Measurements from ENCODE around the gene CORIN. TPM values are rescaled to one million over a fixed set of nuclear protein-coding genes. Genes with fewer than 3 reads are reported as not detected.
"Not testable (repeated sequence)": the region's sequence is repeated elsewhere in the genome, so short reads cannot be mapped to it uniquely, and the experiment has no call there.

Gene CORIN
- total RNA-seq, 2 experiments from 2014 or later: 0.10 TPM; not detected in 1

DNA sequence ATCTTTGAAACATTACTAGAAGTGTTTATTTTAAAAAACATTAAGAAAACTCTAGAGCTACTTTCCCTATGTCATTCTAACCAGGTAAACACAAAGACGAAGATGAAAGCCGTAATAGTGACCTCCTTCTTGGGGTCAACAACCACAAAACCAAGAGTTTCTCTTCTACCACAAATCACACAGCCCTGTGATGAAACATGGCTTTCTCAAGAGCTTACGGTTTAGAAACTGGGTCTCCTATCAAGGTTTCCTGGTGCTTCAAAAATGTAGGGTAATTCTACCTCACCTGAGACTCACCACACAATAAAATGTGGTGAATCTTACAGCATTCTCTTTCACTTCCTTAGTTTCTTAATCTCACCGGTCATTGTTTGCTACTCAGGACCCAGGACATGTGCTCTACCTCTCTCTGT lies 50.9 kb downstream of the CORIN start:
- ChIA-PET CTCF (no interaction called here), POLR2A (no interaction called here)

DNA sequence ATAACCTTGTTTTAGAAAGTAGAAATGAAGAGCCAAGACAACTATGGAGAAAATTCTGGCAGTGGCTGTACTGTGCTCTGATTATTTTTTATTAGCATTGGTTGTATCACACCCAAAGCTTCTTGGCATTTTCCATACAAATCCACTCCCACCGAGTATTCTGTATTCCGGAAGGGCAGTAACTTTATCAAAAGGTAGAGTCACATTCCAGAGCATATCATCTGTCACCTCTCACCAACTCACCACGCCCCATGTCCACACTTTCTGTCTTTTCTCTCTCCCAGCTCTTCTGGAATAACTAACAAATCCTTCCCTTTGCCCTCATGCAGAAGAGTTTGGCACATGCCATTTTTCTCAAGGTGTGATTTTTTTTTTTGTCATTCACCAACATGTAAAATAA lies 52.7 kb downstream of the CORIN start:
- POLR2A ChIA-PET: no interaction called here
- CTCF ChIA-PET: no interaction called here

DNA sequence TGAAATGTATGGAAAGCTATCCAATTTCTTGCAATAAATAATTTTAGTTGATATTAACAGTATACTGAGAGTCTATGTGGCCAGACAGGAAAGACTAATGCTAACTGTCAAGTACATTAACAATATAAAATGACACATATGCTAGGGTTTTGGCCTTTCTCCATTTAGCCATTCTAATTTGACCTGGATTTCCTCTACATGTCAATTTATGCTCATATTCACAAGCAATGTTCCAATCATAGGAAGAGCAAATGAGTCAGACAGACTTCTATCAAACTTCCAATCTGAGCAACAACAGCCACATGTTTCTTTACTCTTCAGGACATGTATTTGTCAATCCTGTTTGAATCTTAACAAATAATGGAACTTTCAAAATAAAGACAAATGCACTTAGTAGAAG lies 53.6 kb downstream of the CORIN start:
- ChIA-PET POLR2A (no interaction called here), CTCF (no interaction called here)

GRCh38 chr4:47776353-47776752 lies 61.5 kb downstream of the CORIN start:
- POLR2A ChIA-PET: no interaction called here
- CTCF ChIA-PET: no interaction called here

GRCh38 chr4:47774079-47774478 lies 63.8 kb downstream of the CORIN start:
- ChIA-PET POLR2A (no interaction called here), CTCF (no interaction called here)

DNA sequence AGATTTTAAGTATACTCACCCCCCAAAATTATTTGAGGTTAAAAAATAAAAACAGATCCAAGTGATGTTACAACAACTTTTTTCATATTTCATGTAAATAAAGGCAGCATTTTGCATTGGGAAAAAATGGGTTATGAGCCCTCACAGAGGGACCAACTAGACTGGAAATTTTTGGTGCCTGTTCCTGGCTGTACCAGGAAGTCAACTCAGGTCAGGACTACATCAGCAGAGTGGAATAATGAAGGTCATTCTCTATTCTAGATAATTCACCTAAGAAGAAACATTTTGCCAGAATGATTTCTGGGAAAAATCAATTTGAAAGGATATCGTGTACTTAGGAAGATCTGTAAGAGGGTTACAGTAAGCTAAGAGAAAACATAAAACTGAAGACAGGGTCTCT lies 66.8 kb downstream of the CORIN start:
- ChIA-PET CTCF (no interaction called here), POLR2A (no interaction called here)

DNA sequence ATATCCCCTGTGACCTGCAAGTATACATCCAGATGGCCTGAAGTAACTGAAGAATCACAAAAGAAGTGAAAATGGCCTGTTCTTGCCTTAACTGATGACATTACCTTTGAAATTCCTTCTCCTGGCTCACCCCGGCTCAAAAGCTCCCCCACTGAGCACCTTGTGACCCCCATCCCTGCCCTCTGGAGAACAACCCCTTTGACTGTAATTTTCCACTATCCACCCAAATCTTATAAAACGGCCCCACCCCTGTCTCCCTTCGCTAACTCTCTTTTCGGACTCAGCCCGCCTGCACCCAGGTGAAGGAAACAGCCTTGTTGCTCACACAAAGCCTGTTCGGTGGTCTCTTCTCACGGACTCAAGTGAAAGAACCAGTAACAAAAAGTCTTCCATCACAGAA lies 69.9 kb downstream of the CORIN start:
- POLR2A ChIA-PET, CTCF ChIA-PET: not testable (repeated sequence)

GRCh38 chr4:47763279-47763678 lies 74.6 kb downstream of the CORIN start:
- POLR2A ChIA-PET: no interaction called here
- CTCF ChIA-PET: no interaction called here

- ChIA-PET POLR2A (no interaction called here), CTCF (no interaction called here)
Measured at GRCh38 chr4:47762376-47763266, 75.2 kb downstream of the CORIN start.

GRCh38 chr4:47753316-47753715 lies 84.6 kb downstream of the CORIN start:
- POLR2A ChIA-PET, CTCF ChIA-PET: not testable (repeated sequence)

GRCh38 chr4:47752214-47752613 lies 85.7 kb downstream of the CORIN start:
- ChIA-PET POLR2A (no interaction called here), CTCF (no interaction called here)

DNA sequence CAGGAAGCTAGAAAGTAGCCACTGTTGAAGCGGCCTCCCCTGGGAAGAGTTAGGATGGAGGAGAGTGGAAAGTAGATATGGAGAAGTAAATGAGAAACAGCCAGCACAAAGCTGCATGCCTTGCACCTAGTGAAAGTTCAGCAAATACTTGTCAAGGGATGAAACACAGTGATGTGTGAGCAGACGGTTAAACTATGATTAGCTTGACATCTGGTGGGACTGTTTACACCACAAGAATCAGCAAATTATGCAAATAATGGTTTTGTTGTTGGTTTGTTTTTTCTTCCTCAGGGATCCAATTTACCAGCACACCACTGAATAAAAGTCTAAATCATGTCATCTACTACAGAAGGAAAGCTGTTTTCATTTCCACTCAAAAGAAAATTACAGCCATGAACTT lies 87.1 kb downstream of the CORIN start:
- POLR2A ChIA-PET: no interaction called here
- CTCF ChIA-PET: no interaction called here

- CTCF ChIA-PET: no interaction called here
- POLR2A ChIA-PET: no interaction called here
Measured at GRCh38 chr4:47749858-47750257, 88.0 kb downstream of the CORIN start.

DNA sequence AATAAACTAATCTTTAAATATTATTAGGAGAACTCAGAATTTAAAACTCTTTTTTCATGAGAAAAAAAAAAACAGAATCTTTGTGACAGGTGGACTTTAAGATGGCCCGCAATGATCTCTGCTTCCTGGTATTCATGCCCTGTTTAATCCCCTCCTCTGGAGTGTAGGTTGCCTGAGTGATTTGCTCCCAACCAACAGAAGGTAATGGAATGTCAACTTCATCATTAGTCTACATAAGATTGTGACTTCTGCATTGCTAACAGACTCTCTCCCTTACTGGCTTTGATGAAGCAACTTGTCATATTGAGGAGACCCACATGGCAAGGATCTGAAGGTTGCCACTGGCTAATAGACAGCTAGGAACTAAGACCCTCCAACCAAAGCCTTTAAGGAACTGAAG lies 88.8 kb downstream of the CORIN start:
- ChIA-PET POLR2A (no interaction called here), CTCF (no interaction called here)

DNA sequence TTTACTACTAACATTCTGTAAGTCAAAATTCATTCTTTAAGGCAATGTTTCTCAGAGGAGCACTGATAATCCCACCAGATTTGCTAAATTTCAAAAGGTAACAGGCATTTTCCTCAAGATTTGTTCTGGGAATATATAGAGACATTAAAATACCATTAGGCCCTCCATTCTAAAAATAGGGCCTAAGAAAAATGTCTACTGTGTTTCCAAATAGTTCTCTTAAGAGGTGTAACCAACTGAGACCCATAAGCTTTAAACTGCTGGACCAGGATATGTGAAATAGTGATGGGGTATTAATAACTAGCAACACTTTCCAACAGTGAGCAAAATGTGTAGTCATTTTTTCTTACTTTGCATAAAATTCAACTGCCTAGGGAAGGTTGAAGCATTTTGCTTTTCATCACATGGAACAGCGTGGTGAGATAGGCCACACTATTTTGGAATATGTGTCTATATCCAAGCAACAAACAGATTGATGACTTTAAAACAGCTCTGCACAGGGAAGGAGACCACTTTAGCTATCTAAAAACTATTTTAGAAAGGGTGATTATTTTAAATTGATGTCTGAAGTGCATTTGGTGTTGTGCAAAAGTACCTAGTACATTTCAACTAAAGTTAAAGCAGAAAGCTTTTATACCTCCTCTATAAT lies 89.9 kb downstream of the CORIN start:
- POLR2A ChIA-PET: no interaction called here
- CTCF ChIA-PET: no interaction called here

DNA sequence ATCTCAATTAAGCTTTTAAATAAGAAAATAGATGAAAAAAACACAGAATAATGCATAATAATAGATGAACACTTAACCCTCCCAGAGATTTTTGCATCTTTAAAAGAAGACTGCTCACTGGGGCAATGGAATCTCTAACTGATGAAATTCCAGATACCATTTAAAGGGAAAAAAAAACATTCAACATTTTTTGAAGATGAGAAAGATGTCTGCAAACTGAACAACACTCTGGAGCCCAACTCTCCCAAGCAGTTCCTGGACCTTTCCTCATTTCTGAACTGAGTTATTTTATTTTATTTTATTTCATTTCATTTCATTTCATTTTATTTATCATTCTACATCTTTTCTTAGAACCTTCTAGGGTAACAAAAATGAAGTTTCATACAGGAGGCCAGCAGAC lies 90.7 kb downstream of the CORIN start:
- CTCF ChIA-PET: no interaction called here
- POLR2A ChIA-PET: no interaction called here

- ChIA-PET CTCF (no interaction called here), POLR2A (no interaction called here)
Measured at GRCh38 chr4:47746122-47746521, 91.7 kb downstream of the CORIN start.

GRCh38 chr4:47744843-47745382 lies 93.0 kb downstream of the CORIN start:
- POLR2A ChIA-PET: interaction anchor here (0.9 kb wide), 1 partner anchor 188 kb away, joined by 3 read pairs; no protein-coding TSS in a partner anchor
- CTCF ChIA-PET: no interaction called here

GRCh38 chr4:47744253-47744652 lies 93.6 kb downstream of the CORIN start:
- ChIA-PET CTCF (no interaction called here), POLR2A (interaction anchor here (0.9 kb wide), 1 partner anchor 189 kb away, joined by 3 read pairs; no protein-coding TSS in a partner anchor)

DNA sequence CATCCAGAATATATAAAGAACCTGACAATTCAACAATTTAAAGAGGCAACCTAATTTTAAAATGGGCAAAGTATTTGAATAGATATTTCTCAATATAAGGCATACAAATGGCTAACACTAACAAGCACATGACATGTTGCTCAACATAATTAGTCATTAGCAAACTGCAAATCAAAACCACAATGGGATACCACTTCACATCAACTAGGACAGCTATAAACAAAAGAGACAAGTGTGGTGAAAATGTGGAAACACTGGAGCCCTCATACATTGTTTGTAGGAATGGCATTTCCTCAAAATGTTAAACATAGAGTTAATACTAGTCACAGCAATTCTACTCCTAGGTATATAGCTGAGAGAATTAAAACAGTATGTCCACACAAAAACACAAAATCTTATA lies 96.7 kb downstream of the CORIN start:
- ChIA-PET CTCF (no interaction called here), POLR2A (no interaction called here)

DNA sequence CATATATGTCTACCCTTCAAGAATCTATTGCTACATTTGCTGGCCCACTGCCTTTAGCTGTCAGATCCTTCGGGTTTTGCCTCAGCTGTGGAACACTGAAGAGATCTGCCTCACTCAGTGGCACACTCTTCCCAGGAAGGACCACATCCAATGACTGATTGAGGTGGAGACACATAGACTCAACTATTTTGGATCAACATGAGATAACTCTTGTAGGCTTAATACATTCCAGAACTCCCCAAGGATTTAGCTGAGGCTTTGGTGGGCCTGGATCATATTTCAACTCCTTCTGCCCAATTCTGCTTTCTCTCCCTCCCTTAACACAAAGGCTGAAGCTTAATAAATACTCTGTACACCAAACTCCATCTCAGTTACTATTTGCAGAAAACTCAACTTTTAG lies 100.5 kb downstream of the CORIN start:
- ChIA-PET POLR2A (no interaction called here), CTCF (no interaction called here)

- CTCF ChIA-PET: no interaction called here
- POLR2A ChIA-PET: no interaction called here
Measured at GRCh38 chr4:47736555-47736954, 101.3 kb downstream of the CORIN start.

Measured in activated CD8-positive, alpha-beta memory T cell treated with anti-CD3 and anti-CD28 coated beads for 36 hours (primary cell).